Stimulated activated CD4-positive, alpha-beta T cell treated with anti-CD3 and anti-CD28 coated beads, Interleukin-1b, Interleukin-23, amount 100 ng/mL, for 4 hours (primary cell): ENCODE data around the gene SAP25.
"Not testable (repeated sequence)": the region's sequence is repeated elsewhere in the genome, so short reads cannot be mapped to it uniquely, and the experiment has no call there.

Source experiments
- DNase-seq, 2 donors: peaks; one replicate each; pipeline ENCODE4 v3.0.0-alpha.2; 2020; ENCODE audit warnings: low read depth in 2 of 2

SAP25 gene

GRCh38 chr7:100575746-100576383 is 2.2 kb upstream of the SAP25 start:
- no peak for DNase-seq

GRCh38 chr7:100575206-100575631 is 1.5 kb upstream of the SAP25 start:
- DNase-seq = no peak

- no peak for DNase-seq
Observed at GRCh38 chr7:100574362-100575205, 884 bp upstream of the SAP25 start.

GRCh38 chr7:100572949-100573675 is 588 bp downstream of the SAP25 start:
- DNase-seq = no peak

GRCh38 chr7:100572281-100572948 is 1.3 kb downstream of the SAP25 start:
- DNase-seq = no peak

- no peak for DNase-seq
Observed at GRCh38 chr7:100571829-100572116, 1.9 kb downstream of the SAP25 start.

GRCh38 chr7:100570954-100571828 is 2.5 kb downstream of the SAP25 start:
- no peak for DNase-seq

- DNase-seq = peak in 1 of 2 donors; percentile 23
Observed at GRCh38 chr7:100568896-100569844, 4.5 kb downstream of the SAP25 start.

GRCh38 chr7:100568176-100568895 is 5.4 kb downstream of the SAP25 start:
- no peak for DNase-seq

- no peak for DNase-seq
Observed at GRCh38 chr7:100567751-100568175, 5.9 kb downstream of the SAP25 start.

GRCh38 chr7:100567031-100567730 is 6.5 kb downstream of the SAP25 start:
- no peak for DNase-seq

- DNase-seq = no peak
Observed at GRCh38 chr7:100566018-100566531, 7.6 kb downstream of the SAP25 start.

- no peak for DNase-seq
Observed at GRCh38 chr7:100565133-100565571, 8.5 kb downstream of the SAP25 start.

GRCh38 chr7:100564405-100564804 is 9.3 kb downstream of the SAP25 start:
- DNase-seq = not testable (repeated sequence)

- peak; percentile 87 to 88 for DNase-seq
Observed at GRCh38 chr7:100563809-100564400, 9.8 kb downstream of the SAP25 start.

- no peak for DNase-seq
Observed at GRCh38 chr7:100563100-100563564, 10.6 kb downstream of the SAP25 start.

- DNase-seq = no peak
Observed at GRCh38 chr7:100562195-100563099, 11.3 kb downstream of the SAP25 start.
